ENCODE measurements around the gene CD38. TPM values are rescaled to one million over a fixed set of nuclear protein-coding genes. Genes with fewer than 3 reads are reported as not detected.

The CD38 gene
- total RNA-seq, 4 donors from 2014 or later, result 0.26 to 4.6 (median 1.6) TPM

- H3K27me3 ChIP-seq, result no peaks in the 10 kb centered on the region
- no peak overlapping the region for H3K27ac ChIP-seq
- TF ChIP-seq CTCF (IDR thresholded peaks at IDR 0.05), result no peak
- no peak for TF ChIP-seq POLR2A (IDR thresholded peaks at IDR 0.05)
- H3K36me3 ChIP-seq, result no peaks in the 10 kb centered on the region
- no peak overlapping the region for H3K4me3 ChIP-seq
- intact Hi-C loops (cut with DNase I; ENCODE audit: low total_unique reads), result no loop called here
- no peak for DNase-seq
- no peaks in the 10 kb centered on the region for H3K9me3 ChIP-seq
- no peaks in the 10 kb centered on the region for H3K4me1 ChIP-seq
These were observed 107.3 kb downstream of the CD38 start for GRCh38 chr4:15885422-15885821.

GRCh38 chr4:15888515-15888914 is 110.4 kb downstream of the CD38 start:
- intact Hi-C loops (cut with DNase I; ENCODE audit: low total_unique reads), result no loop called here

GRCh38 chr4:15890246-15890829 is 112.2 kb downstream of the CD38 start:
- Histone ChIP-seq H3K4me1 (no peaks in the 10 kb centered on the region), H3K27me3 (no peaks in the 10 kb centered on the region), H3K27ac (no peak overlapping the region), H3K4me3 (no peak overlapping the region), H3K9me3 (no peaks in the 10 kb centered on the region), H3K36me3 (no peaks in the 10 kb centered on the region)
- intact Hi-C loops (cut with DNase I; ENCODE audit: low total_unique reads), result no loop called here
- no peak for DNase-seq
- TF ChIP-seq POLR2A (IDR thresholded peaks at IDR 0.05) (no peak), CTCF (IDR thresholded peaks at IDR 0.05) (no peak)

More at GRCh38 chr4:15888515-15888914, 110.4 kb downstream of the CD38 start:
- Histone ChIP-seq H3K4me3 (no peak overlapping the region), H3K36me3 (no peaks in the 10 kb centered on the region), H3K27ac (no peak overlapping the region), H3K4me1 (no peaks in the 10 kb centered on the region), H3K9me3 (no peaks in the 10 kb centered on the region), H3K27me3 (no peaks in the 10 kb centered on the region)
- no peak for DNase-seq
- no peak for TF ChIP-seq CTCF (IDR thresholded peaks at IDR 0.05)
- no peak for TF ChIP-seq POLR2A (IDR thresholded peaks at IDR 0.05)

GRCh38 chr4:15891312-15891711 is 113.2 kb downstream of the CD38 start:
- intact Hi-C loops (cut with DNase I; ENCODE audit: low total_unique reads), result no loop called here
- Histone ChIP-seq H3K27me3 (no peaks in the 10 kb centered on the region), H3K36me3 (no peaks in the 10 kb centered on the region), H3K27ac (no peak overlapping the region), H3K4me1 (no peaks in the 10 kb centered on the region), H3K9me3 (no peaks in the 10 kb centered on the region), H3K4me3 (no peak overlapping the region)
- DNase-seq, result no peak
- TF ChIP-seq CTCF (IDR thresholded peaks at IDR 0.05), result no peak
- no peak for TF ChIP-seq POLR2A (IDR thresholded peaks at IDR 0.05)

GRCh38 chr4:15893962-15894361 is 115.8 kb downstream of the CD38 start:
- intact Hi-C loops (cut with DNase I; ENCODE audit: low total_unique reads), result no loop called here
- H3K36me3 ChIP-seq, result no peaks in the 10 kb centered on the region
- TF ChIP-seq CTCF (IDR thresholded peaks at IDR 0.05), result no peak
- no peak for TF ChIP-seq POLR2A (IDR thresholded peaks at IDR 0.05)
- DNase-seq, result no peak
- no peaks in the 10 kb centered on the region for H3K27me3 ChIP-seq
- no peaks in the 10 kb centered on the region for H3K9me3 ChIP-seq
- H3K4me1 ChIP-seq, result no peaks in the 10 kb centered on the region
- no peak overlapping the region for H3K4me3 ChIP-seq
- H3K27ac ChIP-seq, result no peak overlapping the region
